Liver (tissue), 3 donors: ENCODE measurements around the gene DDX19B.

Experiments
- REST ChIP-seq: IDR thresholded peaks from 2 replicates; pipeline ENCODE4 v1.6.1; 2016; ENCODE audit warnings: antibody characterized with exemption, mild to moderate bottlenecking
- TF ChIP-seq, protein P1 (sequence below): fragments of 150-350 bp; IDR thresholded peaks from 2 replicates; pipeline ENCODE4 v1.5.1; 2017; ENCODE audit warnings: improper control_type of control experiment, low read depth, low read length; ENCODE audit not compliant: missing input control
- TF ChIP-seq, protein P2 (sequence below): IDR thresholded peaks from 2 replicates; pipeline ENCODE4 v1.6.1; 2016; ENCODE audit warnings: antibody characterized with exemption
- donor health status: healthy.
- donor health status: healthy.

DNA sequence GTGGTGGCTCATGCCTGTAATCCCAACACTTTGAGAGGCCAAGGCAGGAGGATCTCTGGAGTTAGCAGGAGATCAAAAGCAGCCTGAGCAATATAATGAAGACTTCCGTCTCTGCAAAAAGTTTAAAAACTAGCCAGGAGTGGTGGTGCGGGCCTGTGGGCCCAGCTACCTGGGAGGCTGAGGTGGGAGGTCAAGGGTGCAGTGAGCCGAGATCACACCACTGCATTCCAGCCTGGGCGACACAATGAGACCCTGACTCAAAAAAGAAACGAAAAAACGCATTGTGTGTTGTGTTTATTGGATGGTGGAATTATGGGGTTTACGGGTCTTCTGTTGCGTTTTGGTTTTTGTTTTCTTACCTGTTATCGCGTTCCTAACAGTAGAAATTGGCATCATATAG lies 46.9 kb downstream of the DDX19B start:
- TF ChIP-seq, protein P1, sequence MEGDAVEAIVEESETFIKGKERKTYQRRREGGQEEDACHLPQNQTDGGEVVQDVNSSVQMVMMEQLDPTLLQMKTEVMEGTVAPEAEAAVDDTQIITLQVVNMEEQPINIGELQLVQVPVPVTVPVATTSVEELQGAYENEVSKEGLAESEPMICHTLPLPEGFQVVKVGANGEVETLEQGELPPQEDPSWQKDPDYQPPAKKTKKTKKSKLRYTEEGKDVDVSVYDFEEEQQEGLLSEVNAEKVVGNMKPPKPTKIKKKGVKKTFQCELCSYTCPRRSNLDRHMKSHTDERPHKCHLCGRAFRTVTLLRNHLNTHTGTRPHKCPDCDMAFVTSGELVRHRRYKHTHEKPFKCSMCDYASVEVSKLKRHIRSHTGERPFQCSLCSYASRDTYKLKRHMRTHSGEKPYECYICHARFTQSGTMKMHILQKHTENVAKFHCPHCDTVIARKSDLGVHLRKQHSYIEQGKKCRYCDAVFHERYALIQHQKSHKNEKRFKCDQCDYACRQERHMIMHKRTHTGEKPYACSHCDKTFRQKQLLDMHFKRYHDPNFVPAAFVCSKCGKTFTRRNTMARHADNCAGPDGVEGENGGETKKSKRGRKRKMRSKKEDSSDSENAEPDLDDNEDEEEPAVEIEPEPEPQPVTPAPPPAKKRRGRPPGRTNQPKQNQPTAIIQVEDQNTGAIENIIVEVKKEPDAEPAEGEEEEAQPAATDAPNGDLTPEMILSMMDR, result no peak
- TF ChIP-seq, protein P2, sequence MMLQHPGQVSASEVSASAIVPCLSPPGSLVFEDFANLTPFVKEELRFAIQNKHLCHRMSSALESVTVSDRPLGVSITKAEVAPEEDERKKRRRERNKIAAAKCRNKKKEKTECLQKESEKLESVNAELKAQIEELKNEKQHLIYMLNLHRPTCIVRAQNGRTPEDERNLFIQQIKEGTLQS, result no peak
- no peak for TF ChIP-seq REST
